Measurements from ENCODE around the gene SP7. TPM values are rescaled to one million over a fixed set of nuclear protein-coding genes. Genes with fewer than 3 reads are reported as not detected.

The SP7 gene
- total and polyA plus RNA-seq, 10 of the 15 experiments (the other 5 are each of a cell fraction or from before 2014, with no cell fraction given), result 0.05 to 0.11 TPM; not detected in 8

GRCh38 chr12:53344487-53344823, 8.3 kb upstream of the SP7 start:
- intact Hi-C loops (cut with micrococcal nuclease; ENCODE audit: unreplicated experiment) (no loop called here), in situ Hi-C loops (cut with MboI) (no loop called here)
- H3K36me3 ChIP-seq (ENCODE audit: control insufficient read depth in 2 of 2, insufficient read depth in 2 of 2, low read length in 1 of 2), result no peaks in the 10 kb centered on the region
- no peak for ATAC-seq
- H3K4me3 ChIP-seq, result no peak overlapping the region; the same call in 1 of the 2 replicates
- SMC1A ChIA-PET (ENCODE audit: uncharacterized antibody, unreplicated experiment), result interaction anchor here (0.6 to 4.2 kb wide), 20 partner anchors 8 to 195 kb away, joined by 3 to 123 read pairs (median 4); partner anchors contain the start of genes AAAS, MYG1 and PFDN5
- no peak for DNase-seq (ENCODE audit: low read depth, low spot score)
- H3K79me2 ChIP-seq (ENCODE audit: control insufficient read depth, insufficient read depth, low read length), result no peaks in the 10 kb centered on the region
- H3K4me1 ChIP-seq (ENCODE audit: control insufficient read depth, insufficient read depth, low read length), result peaks cover 5% of the 10 kb centered on the region
- 0% methylated on average over 17 of the region's 19 CpGs for WGBS (ENCODE audit: insufficient coverage, insufficient replicate concordance, low lambda C conversion rate, missing lambda C conversion rate)
- RAD21 ChIA-PET (ENCODE audit: unreplicated experiment), result interaction anchor here (0.7 to 2.6 kb wide), 23 partner anchors 9 to 401 kb away, joined by 3 to 118 read pairs (median 8); partner anchors contain the start of genes AAAS, ESPL1, MYG1 and PFDN5
- CTCF ChIA-PET, result interaction anchor here (0.5 to 7.5 kb wide), 46 partner anchors 8 to 847 kb away, joined by 3 to 240 read pairs (median 5); partner anchors contain the start of genes AAAS, CSAD, ESPL1 and MYG1
- FAIRE-seq, result no peak
- POLR2A ChIA-PET, result interaction anchor here (1.1 to 3.4 kb wide), 7 partner anchors 9 to 157 kb away, joined by 3 to 41 read pairs (median 6); partner anchors contain the start of genes SP1 and TARBP2
- H3K4me2 ChIP-seq (ENCODE audit: control insufficient read depth, insufficient read depth), result no peak overlapping the region
- peak overlapping the region; percentile 28; the same call in 1 of the 2 replicates for H2AFZ ChIP-seq (ENCODE audit: control insufficient read depth, low read depth, low read length)
- H3K9ac ChIP-seq (ENCODE audit: control insufficient read depth, insufficient read depth, low read length), result no peak overlapping the region; the same call in 1 of the 2 replicates
- H3K9me3 ChIP-seq (replicated peaks; ENCODE audit: control insufficient read depth, insufficient read depth, low read length), result no peaks in the 10 kb centered on the region
- BruUV-seq (replicated peaks), result no TSS peak
- TF ChIP-seq BCL11A (IDR thresholded peaks at IDR 0.05; ENCODE audit: low read depth, low read length) (no peak), MAX (IDR thresholded peaks at IDR 0.05; ENCODE audit: low read depth, low read length) (no peak), E2F4 (IDR thresholded peaks at IDR 0.05; ENCODE audit: low read depth, low read length) (no peak)
- no peak overlapping the region for H3K27ac ChIP-seq (ENCODE audit: control insufficient read depth, insufficient read depth)
- no peaks in the 10 kb centered on the region for H4K20me1 ChIP-seq (ENCODE audit: control insufficient read depth, insufficient read depth)
- H3K27me3 ChIP-seq (replicated peaks in 1 of 2; ENCODE audit: control insufficient read depth in 2 of 2, insufficient read depth in 2 of 2, low read length in 1 of 2), result peaks cover 0 to 5% of the 10 kb centered on the region in 2 experiments; a peak in 1 of 4 replicates

- POLR2A ChIA-PET, result interaction anchor here (0.6 to 3.4 kb wide), 3 partner anchors 10 to 175 kb away, joined by 3 to 41 read pairs (median 3); no protein-coding TSS in a partner anchor
- TF ChIP-seq ZNF274 (IDR thresholded peaks at IDR 0.05; ENCODE audit: insufficient read depth, insufficient read length) (no peak), CBX5 (IDR thresholded peaks at IDR 0.05; ENCODE audit: low read depth) (no peak), NFYB (IDR thresholded peaks at IDR 0.05; ENCODE audit: insufficient read depth, low read depth, low read length) (0 out of 2 replicates have a peak, but pooled peaks have one; percentile 55), BMI1 (IDR thresholded peaks at IDR 0.05; ENCODE audit: borderline replicate concordance) (no peak), CBX3 (IDR thresholded peaks at IDR 0.05; ENCODE audit: borderline replicate concordance, low read depth) (no peak), USF1 (IDR thresholded peaks at IDR 0.05; ENCODE audit: borderline replicate concordance, extremely low read length, insufficient read depth, low read depth, low read length) (no peak), SPI1 (IDR thresholded peaks at IDR 0.05; ENCODE audit: borderline replicate concordance, insufficient read depth, low read depth, low read length) (no peak), CHD4 (IDR thresholded peaks at IDR 0.05) (no peak), HCFC1 (IDR thresholded peaks at IDR 0.05; ENCODE audit: low read length) (no peak)
- CTCF ChIA-PET, result interaction anchor here (0.5 to 7.5 kb wide), 18 partner anchors 8 to 848 kb away, joined by 3 to 240 read pairs (median 6); partner anchors contain the start of genes AAAS, ESPL1, SP1 and SP7
- Histone ChIP-seq H3K9me3 (replicated peaks; ENCODE audit: control insufficient read depth, insufficient read depth, low read length) (no peaks in the 10 kb centered on the region), H4K20me1 (ENCODE audit: control insufficient read depth, insufficient read depth) (no peaks in the 10 kb centered on the region), H3K9ac (ENCODE audit: control insufficient read depth, insufficient read depth, low read length) (no peak overlapping the region), H3K27ac (ENCODE audit: control insufficient read depth, insufficient read depth) (no peak overlapping the region), H3K79me2 (ENCODE audit: control insufficient read depth, insufficient read depth, low read length) (no peaks in the 10 kb centered on the region), H3K4me2 (ENCODE audit: control insufficient read depth, insufficient read depth) (no peak overlapping the region), H3K4me3 (no peak overlapping the region), H3K36me3 (ENCODE audit: control insufficient read depth in 2 of 2, insufficient read depth in 2 of 2, low read length in 1 of 2) (no peaks in the 10 kb centered on the region), H3K4me1 (ENCODE audit: control insufficient read depth, insufficient read depth, low read length) (peaks cover 5% of the 10 kb centered on the region), H3K27me3 (replicated peaks in 1 of 2; ENCODE audit: control insufficient read depth in 2 of 2, insufficient read depth in 2 of 2, low read length in 1 of 2) (peaks cover 0 to 5% of the 10 kb centered on the region in 2 experiments; a peak in 1 of 4 replicates), H2AFZ (ENCODE audit: control insufficient read depth, low read depth, low read length) (no peak overlapping the region)
- in situ Hi-C loops (cut with MboI) (no loop called here), intact Hi-C loops (cut with micrococcal nuclease; ENCODE audit: unreplicated experiment) (no loop called here)
- 95% methylated on average over 4 of the region's 4 CpGs for WGBS (ENCODE audit: insufficient coverage, insufficient replicate concordance, low lambda C conversion rate, missing lambda C conversion rate)
- DNase-seq (ENCODE audit: low read depth, low spot score) (no peak), ATAC-seq (no peak), FAIRE-seq (no peak)
- RAD21 ChIA-PET (ENCODE audit: unreplicated experiment), result interaction anchor here (0.9 to 2.6 kb wide), 10 partner anchors 9 to 185 kb away, joined by 3 to 118 read pairs (median 10); partner anchors contain the start of genes AAAS, PFDN5 and TARBP2
- BruUV-seq (replicated peaks), result no TSS peak
- SMC1A ChIA-PET (ENCODE audit: uncharacterized antibody, unreplicated experiment), result interaction anchor here (1.5 to 4.2 kb wide), 6 partner anchors 8 to 130 kb away, joined by 4 to 123 read pairs (median 8); partner anchors contain the start of gene AAAS
Observed at GRCh38 chr12:53343969-53344368, 7.8 kb upstream of the SP7 start.
